GM18511 (cell line): ENCODE measurements around the gene SEL1L.
"Not testable (repeated sequence)": the region's sequence is repeated elsewhere in the genome, so short reads cannot be mapped to it uniquely, and the experiment has no call there.

Source experiments
- ATAC-seq: cut with Tn5 transposase; IDR thresholded peaks from one replicate; pipeline ENCODE4 v1.9.1; 2021; ENCODE audit warnings: mild to moderate bottlenecking, moderate library complexity; ENCODE audit not compliant: unreplicated experiment

SEL1L gene

GRCh38 chr14:81533536-81534343 lies at the start of gene SEL1L:
Gene SEL1L, minus strand, starts transcription at chr14:81533853. Its CDS starts 109 bp downstream, at chr14:81533744.
- peak; percentile 88 for ATAC-seq

- no peak for ATAC-seq
Measured at GRCh38 chr14:81582420-81582819, 48.8 kb upstream of the SEL1L start.

GRCh38 chr14:81579115-81579514 lies 45.5 kb upstream of the SEL1L start:
- ATAC-seq, result no peak

- no peak for ATAC-seq
Measured at GRCh38 chr14:81571437-81571836, 37.8 kb upstream of the SEL1L start.

- ATAC-seq, result no peak
Measured at GRCh38 chr14:81567302-81567701, 33.6 kb upstream of the SEL1L start.

- ATAC-seq, result peak; percentile 86
Measured at GRCh38 chr14:81565441-81566290, 32.0 kb upstream of the SEL1L start.

GRCh38 chr14:81562818-81563217 lies 29.2 kb upstream of the SEL1L start:
- no peak for ATAC-seq

GRCh38 chr14:81561084-81561775 lies 27.6 kb upstream of the SEL1L start:
- ATAC-seq, result no peak

GRCh38 chr14:81559385-81559784 lies 25.7 kb upstream of the SEL1L start:
- no peak for ATAC-seq

GRCh38 chr14:81557146-81557545 lies 23.5 kb upstream of the SEL1L start:
- no peak for ATAC-seq

GRCh38 chr14:81555684-81556083 lies 22.0 kb upstream of the SEL1L start:
- no peak for ATAC-seq

GRCh38 chr14:81555051-81555450 lies 21.4 kb upstream of the SEL1L start:
- ATAC-seq, result no peak

- no peak for ATAC-seq
Measured at GRCh38 chr14:81551471-81551870, 17.8 kb upstream of the SEL1L start.

- ATAC-seq, result peak; percentile 97
Measured at GRCh38 chr14:81550001-81550637, 16.5 kb upstream of the SEL1L start.

GRCh38 chr14:81541206-81541605 lies 7.6 kb upstream of the SEL1L start:
- not testable (repeated sequence) for ATAC-seq

GRCh38 chr14:81537193-81537592 lies 3.5 kb upstream of the SEL1L start:
- no peak for ATAC-seq

- ATAC-seq, result no peak
Measured at GRCh38 chr14:81536241-81536771, 2.7 kb upstream of the SEL1L start.

- ATAC-seq, result peak; percentile 34
Measured at GRCh38 chr14:81535396-81536164, 1.9 kb upstream of the SEL1L start.

GRCh38 chr14:81534510-81535074 lies 939 bp upstream of the SEL1L start:
- ATAC-seq, result no peak

GRCh38 chr14:81533212-81533535 lies 479 bp downstream of the SEL1L start:
- no peak for ATAC-seq
